SU-DHL-6 (cell line): ENCODE measurements around the gene MAGEB4.

ENCODE experiments used
- H2AFZ ChIP-seq: fragments of 200-600 bp; sonication (generic); 2 replicates; pipeline ENCODE4 v1.6.1; 2014; ENCODE audit warnings: low read depth, mild to moderate bottlenecking, moderate library complexity, mixed read lengths, antibody characterized with exemption, low read length; ENCODE audit not compliant: severe bottlenecking
- H3F3A ChIP-seq: fragments of 200-600 bp; shearing (Covaris generic); 2 replicates; pipeline ENCODE4 v1.6.0; 2016; ENCODE audit warnings: antibody characterized with exemption, mild to moderate bottlenecking; ENCODE audit not compliant: insufficient read depth
- H3K27ac ChIP-seq: fragments of 200-600 bp; sonication (generic); 2 replicates; pipeline ENCODE4 v1.5.1; 2016; ENCODE audit warnings: low read depth, mild to moderate bottlenecking, low read length, moderate library complexity, mixed read lengths
- H3K27me3 ChIP-seq: fragments of 200-600 bp; sonication (generic), shearing (Covaris generic); 2 replicates; pipeline ENCODE4 v1.6.0; 2014; ENCODE audit warnings: mild to moderate bottlenecking, low read length
- H3K36me3 ChIP-seq: fragments of 200-600 bp; sonication (generic); 2 replicates; pipeline ENCODE4 v1.6.1; 2014; ENCODE audit warnings: mild to moderate bottlenecking, low read length, mixed read lengths
- H3K4me2 ChIP-seq: fragments of 300-600, 200-600 bp; shearing (Covaris generic), sonication (generic); 2 replicates; pipeline ENCODE4 v1.6.0; 2014; ENCODE audit warnings: low read length, low read depth, mild to moderate bottlenecking; ENCODE audit not compliant: poor library complexity, severe bottlenecking
- H3K4me3 ChIP-seq: fragments of 200-600 bp; sonication (generic); 2 replicates; pipeline ENCODE4 v1.5.1; 2014; ENCODE audit warnings: antibody characterized with exemption, low read length, mild to moderate bottlenecking, mixed read lengths; ENCODE audit not compliant: insufficient read depth, poor library complexity, severe bottlenecking
- H3K79me2 ChIP-seq: fragments of 200-600 bp; sonication (generic); 2 replicates; pipeline ENCODE4 v1.6.1; 2014; ENCODE audit warnings: mild to moderate bottlenecking, low read length, moderate library complexity; ENCODE audit not compliant: insufficient read depth
- H3K9ac ChIP-seq: fragments of 200-600 bp; sonication (generic); 2 replicates; pipeline ENCODE4 v1.7.0; 2014; ENCODE audit warnings: mild to moderate bottlenecking, low read length
- H3K9me2 ChIP-seq: fragments of 200-600 bp; sonication (generic); replicated peaks from 2 replicates; pipeline ENCODE4 v1.6.1; 2014; ENCODE audit warnings: low read length; ENCODE audit not compliant: insufficient read depth
- H3K9me3 ChIP-seq: fragments of 200-600 bp; sonication (generic); 2 replicates; pipeline ENCODE4 v1.6.1; 2014; ENCODE audit warnings: low read length, mixed read lengths; ENCODE audit not compliant: insufficient read depth
- H4K20me1 ChIP-seq: fragments of 200-600 bp; sonication (generic); 2 replicates; pipeline ENCODE4 v1.6.1; 2014; ENCODE audit warnings: low read depth, mild to moderate bottlenecking, antibody characterized with exemption, low read length, moderate library complexity, mixed read lengths
- EZH2phosphoT487 ChIP-seq: fragments of 200-600 bp; sonication (generic), shearing (Covaris generic); conservative IDR thresholded peaks from 2 replicates; pipeline ENCODE4 v1.6.1; 2018; ENCODE audit warnings: mild to moderate bottlenecking, antibody characterized with exemption, low read length, moderate library complexity, mixed read lengths
- TF ChIP-seq, protein P1 (sequence below): fragments of 200-600 bp; sonication (generic); IDR thresholded peaks from one replicate; pipeline ENCODE4 v1.5.1; 2017; ENCODE audit warnings: antibody characterized with exemption, mild to moderate bottlenecking, low read length, moderate library complexity; ENCODE audit not compliant: insufficient read depth, poor library complexity, severe bottlenecking

MAGEB4 gene

DNA sequence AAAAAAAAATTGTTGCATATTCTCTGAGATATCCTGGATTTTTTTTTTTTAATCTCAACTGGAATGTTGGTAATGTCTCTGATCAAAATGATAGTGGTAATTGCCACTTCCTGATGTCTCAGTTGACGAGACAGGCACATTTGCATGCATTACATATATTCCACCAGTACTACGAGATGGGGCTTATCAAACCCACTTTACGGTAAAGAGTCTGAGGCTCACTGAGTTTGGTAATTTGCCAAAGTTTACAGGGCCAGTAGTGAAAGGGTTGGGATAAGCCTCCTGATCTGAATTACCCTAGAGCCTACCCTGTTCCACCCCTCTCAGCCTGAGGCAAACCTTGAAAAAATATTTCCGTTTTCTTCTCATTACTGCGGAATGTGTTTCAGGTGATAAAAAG is 21.1 kb upstream of the MAGEB4 start:
- Histone ChIP-seq H2AFZ (no peak overlapping the region), H3K27ac (no peak overlapping the region), H3K9me2 (no peaks in the 10 kb centered on the region), H3K9ac (no peak overlapping the region), H3K27me3 (no peaks in the 10 kb centered on the region), H3K4me3 (no peak overlapping the region), H3K36me3 (no peaks in the 10 kb centered on the region), H4K20me1 (no peaks in the 10 kb centered on the region), H3K9me3 (no peaks in the 10 kb centered on the region), H3F3A (no peaks in the 10 kb centered on the region), H3K79me2 (no peaks in the 10 kb centered on the region), H3K4me2 (no peak overlapping the region)
- TF ChIP-seq, protein P1, sequence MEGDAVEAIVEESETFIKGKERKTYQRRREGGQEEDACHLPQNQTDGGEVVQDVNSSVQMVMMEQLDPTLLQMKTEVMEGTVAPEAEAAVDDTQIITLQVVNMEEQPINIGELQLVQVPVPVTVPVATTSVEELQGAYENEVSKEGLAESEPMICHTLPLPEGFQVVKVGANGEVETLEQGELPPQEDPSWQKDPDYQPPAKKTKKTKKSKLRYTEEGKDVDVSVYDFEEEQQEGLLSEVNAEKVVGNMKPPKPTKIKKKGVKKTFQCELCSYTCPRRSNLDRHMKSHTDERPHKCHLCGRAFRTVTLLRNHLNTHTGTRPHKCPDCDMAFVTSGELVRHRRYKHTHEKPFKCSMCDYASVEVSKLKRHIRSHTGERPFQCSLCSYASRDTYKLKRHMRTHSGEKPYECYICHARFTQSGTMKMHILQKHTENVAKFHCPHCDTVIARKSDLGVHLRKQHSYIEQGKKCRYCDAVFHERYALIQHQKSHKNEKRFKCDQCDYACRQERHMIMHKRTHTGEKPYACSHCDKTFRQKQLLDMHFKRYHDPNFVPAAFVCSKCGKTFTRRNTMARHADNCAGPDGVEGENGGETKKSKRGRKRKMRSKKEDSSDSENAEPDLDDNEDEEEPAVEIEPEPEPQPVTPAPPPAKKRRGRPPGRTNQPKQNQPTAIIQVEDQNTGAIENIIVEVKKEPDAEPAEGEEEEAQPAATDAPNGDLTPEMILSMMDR: no peak
- TF ChIP-seq EZH2phosphoT487: no peak

DNA sequence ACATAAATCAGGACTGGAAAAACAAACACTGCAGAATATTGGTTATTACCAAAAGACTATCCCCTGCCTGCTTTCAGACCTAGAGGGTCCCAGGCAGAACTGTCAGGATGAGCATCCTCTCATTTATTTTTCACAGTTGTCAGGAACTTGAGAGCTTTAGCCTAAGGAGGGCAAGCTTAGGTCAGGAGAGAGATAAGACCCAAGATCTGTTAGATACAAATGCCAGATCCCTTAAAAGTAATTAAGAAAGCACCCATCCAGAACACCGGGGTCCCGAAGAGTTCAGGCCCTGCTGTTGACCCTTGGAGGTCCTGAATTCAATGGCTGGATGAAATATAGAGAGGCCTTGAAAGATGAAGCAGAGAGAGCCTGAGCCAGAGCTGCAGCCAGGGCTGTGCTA is 17.3 kb upstream of the MAGEB4 start:
- TF ChIP-seq, protein P1: no peak
- no peak for TF ChIP-seq EZH2phosphoT487
- H3K9ac ChIP-seq: no peak overlapping the region
- no peaks in the 10 kb centered on the region for H3K27me3 ChIP-seq
- H3K9me3 ChIP-seq: no peaks in the 10 kb centered on the region
- no peaks in the 10 kb centered on the region for H3F3A ChIP-seq
- H3K79me2 ChIP-seq: no peaks in the 10 kb centered on the region
- H2AFZ ChIP-seq: no peak overlapping the region
- H3K36me3 ChIP-seq: no peaks in the 10 kb centered on the region
- no peak overlapping the region for H3K4me3 ChIP-seq
- H3K4me2 ChIP-seq: no peak overlapping the region
- no peaks in the 10 kb centered on the region for H3K9me2 ChIP-seq
- H3K27ac ChIP-seq: no peak overlapping the region
- H4K20me1 ChIP-seq: no peaks in the 10 kb centered on the region

DNA sequence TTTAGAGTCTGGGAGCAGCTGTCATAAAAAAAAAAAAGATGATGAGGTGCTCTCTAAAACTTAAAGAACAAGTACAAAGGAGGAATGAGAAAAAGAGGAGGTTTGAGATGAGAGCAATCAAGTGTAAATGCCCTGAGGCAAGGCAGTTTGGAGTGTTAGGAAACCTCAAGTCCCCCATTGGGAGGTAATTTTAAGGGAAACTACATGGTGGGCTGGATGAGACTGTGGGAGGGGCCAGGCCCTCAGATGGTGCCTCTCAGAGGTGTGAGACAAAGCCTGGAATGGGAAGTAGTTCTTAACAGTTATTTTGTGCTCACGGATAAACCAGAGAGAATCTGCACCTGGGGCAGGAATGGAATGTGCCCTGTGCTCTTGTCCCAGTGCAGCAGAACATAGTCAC is 13.3 kb upstream of the MAGEB4 start:
- H3K27ac ChIP-seq: no peak overlapping the region
- H4K20me1 ChIP-seq: no peaks in the 10 kb centered on the region
- no peak overlapping the region for H3K4me3 ChIP-seq
- TF ChIP-seq EZH2phosphoT487: no peak
- TF ChIP-seq, protein P1: no peak
- no peak overlapping the region for H3K9ac ChIP-seq
- no peaks in the 10 kb centered on the region for H3K36me3 ChIP-seq
- H3K27me3 ChIP-seq: no peaks in the 10 kb centered on the region
- no peak overlapping the region for H2AFZ ChIP-seq
- H3K4me2 ChIP-seq: no peak overlapping the region
- no peaks in the 10 kb centered on the region for H3K9me3 ChIP-seq
- no peaks in the 10 kb centered on the region for H3K9me2 ChIP-seq
- H3F3A ChIP-seq: no peaks in the 10 kb centered on the region
- H3K79me2 ChIP-seq: no peaks in the 10 kb centered on the region
